GM12801 (cell line): ENCODE data around the gene RWDD2A.

Source experiments
- CTCF ChIP-seq: IDR thresholded peaks from one replicate; pipeline ENCODE4 v1.5.1; 2011; ENCODE audit warnings: control low read depth; ENCODE audit not compliant: insufficient read length; ENCODE audit errors: extremely low read depth

RWDD2A gene

GRCh38 chr6:83192871-83193746 lies at the start of gene RWDD2A, which contains the start of gene PGM3:
RWDD2A (plus strand) TSS chr6:83193357; CDS start chr6:83194452, 1,095 bp downstream.
PGM3 (minus strand) TSS chr6:83193265; CDS start chr6:83191012, 2,253 bp downstream.
- no peak for TF ChIP-seq CTCF

GRCh38 chr6:83151114-83151513 lies 42.0 kb upstream of the RWDD2A start:
- TF ChIP-seq CTCF = no peak

- no peak for TF ChIP-seq CTCF
Observed at GRCh38 chr6:83152913-83153312, 40.2 kb upstream of the RWDD2A start.

GRCh38 chr6:83153883-83154521 lies 39.2 kb upstream of the RWDD2A start:
- no peak for TF ChIP-seq CTCF

- TF ChIP-seq CTCF = no peak
Observed at GRCh38 chr6:83155794-83156193, 37.4 kb upstream of the RWDD2A start.

- no peak for TF ChIP-seq CTCF
Observed at GRCh38 chr6:83160167-83160566, 33.0 kb upstream of the RWDD2A start.

GRCh38 chr6:83167726-83168278 lies 25.4 kb upstream of the RWDD2A start:
- TF ChIP-seq CTCF = no peak
